Vagina (tissue), 2 donors: ENCODE measurements around the gene OSTN.

ENCODE experiments used
- POLR2A ChIP-seq, 2 donors: fragments of 450-650 bp; IDR thresholded peaks; one replicate each; pipeline ENCODE4 v1.6.1; 2017; ENCODE audit warnings: antibody characterized with exemption in 2 of 2, mild to moderate bottlenecking in 2 of 2, moderate library complexity in 2 of 2
- TF ChIP-seq, protein P1 (sequence below), 3 experiments: fragments of 450-650 bp in 2 of 3; fragments of 200-600 bp in 1 of 3; sonication (generic) in 1 of 3; IDR thresholded peaks; one replicate each; pipeline ENCODE4 v1.5.1; 2017 to 2019; ENCODE audit warnings: antibody characterized with exemption in 3 of 3, mild to moderate bottlenecking in 2 of 3, moderate library complexity in 2 of 3

GRCh38 chr3:191263850-191264249 is 64.8 kb downstream of the OSTN start:
- TF ChIP-seq, protein P1, sequence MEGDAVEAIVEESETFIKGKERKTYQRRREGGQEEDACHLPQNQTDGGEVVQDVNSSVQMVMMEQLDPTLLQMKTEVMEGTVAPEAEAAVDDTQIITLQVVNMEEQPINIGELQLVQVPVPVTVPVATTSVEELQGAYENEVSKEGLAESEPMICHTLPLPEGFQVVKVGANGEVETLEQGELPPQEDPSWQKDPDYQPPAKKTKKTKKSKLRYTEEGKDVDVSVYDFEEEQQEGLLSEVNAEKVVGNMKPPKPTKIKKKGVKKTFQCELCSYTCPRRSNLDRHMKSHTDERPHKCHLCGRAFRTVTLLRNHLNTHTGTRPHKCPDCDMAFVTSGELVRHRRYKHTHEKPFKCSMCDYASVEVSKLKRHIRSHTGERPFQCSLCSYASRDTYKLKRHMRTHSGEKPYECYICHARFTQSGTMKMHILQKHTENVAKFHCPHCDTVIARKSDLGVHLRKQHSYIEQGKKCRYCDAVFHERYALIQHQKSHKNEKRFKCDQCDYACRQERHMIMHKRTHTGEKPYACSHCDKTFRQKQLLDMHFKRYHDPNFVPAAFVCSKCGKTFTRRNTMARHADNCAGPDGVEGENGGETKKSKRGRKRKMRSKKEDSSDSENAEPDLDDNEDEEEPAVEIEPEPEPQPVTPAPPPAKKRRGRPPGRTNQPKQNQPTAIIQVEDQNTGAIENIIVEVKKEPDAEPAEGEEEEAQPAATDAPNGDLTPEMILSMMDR (IDR thresholded peaks at IDR 0.05): no peak
- no peak for TF ChIP-seq POLR2A (IDR thresholded peaks at IDR 0.05)
